ENCODE results near the gene EMP1.

- TF ChIP-seq ZNF8 (CRISPR knock-in tag; IDR thresholded peaks at IDR 0.05), result no peak
- TF ChIP-seq, protein P1, sequence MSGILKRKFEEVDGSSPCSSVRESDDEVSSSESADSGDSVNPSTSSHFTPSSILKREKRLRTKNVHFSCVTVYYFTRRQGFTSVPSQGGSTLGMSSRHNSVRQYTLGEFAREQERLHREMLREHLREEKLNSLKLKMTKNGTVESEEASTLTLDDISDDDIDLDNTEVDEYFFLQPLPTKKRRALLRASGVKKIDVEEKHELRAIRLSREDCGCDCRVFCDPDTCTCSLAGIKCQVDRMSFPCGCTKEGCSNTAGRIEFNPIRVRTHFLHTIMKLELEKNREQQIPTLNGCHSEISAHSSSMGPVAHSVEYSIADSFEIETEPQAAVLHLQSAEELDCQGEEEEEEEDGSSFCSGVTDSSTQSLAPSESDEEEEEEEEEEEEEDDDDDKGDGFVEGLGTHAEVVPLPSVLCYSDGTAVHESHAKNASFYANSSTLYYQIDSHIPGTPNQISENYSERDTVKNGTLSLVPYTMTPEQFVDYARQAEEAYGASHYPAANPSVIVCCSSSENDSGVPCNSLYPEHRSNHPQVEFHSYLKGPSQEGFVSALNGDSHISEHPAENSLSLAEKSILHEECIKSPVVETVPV (CRISPR knock-in tag; IDR thresholded peaks at IDR 0.05), result no peak
- TF ChIP-seq CSDC2 (CRISPR knock-in tag; IDR thresholded peaks at IDR 0.05), result no peak
- no peak for TF ChIP-seq RARB (CRISPR knock-in tag; IDR thresholded peaks at IDR 0.05)
- TF ChIP-seq ARNTL (CRISPR knock-in tag; IDR thresholded peaks at IDR 0.05; ENCODE audit: borderline replicate concordance, low read depth), result no peak
- TF ChIP-seq POU6F1 (CRISPR knock-in tag; IDR thresholded peaks at IDR 0.05; ENCODE audit: borderline replicate concordance, low read depth), result no peak
- TF ChIP-seq ZFP3 (CRISPR knock-in tag; IDR thresholded peaks at IDR 0.05), result no peak
- no peak for TF ChIP-seq ISL1 (CRISPR knock-in tag; IDR thresholded peaks at IDR 0.05)
- TF ChIP-seq, protein P2, sequence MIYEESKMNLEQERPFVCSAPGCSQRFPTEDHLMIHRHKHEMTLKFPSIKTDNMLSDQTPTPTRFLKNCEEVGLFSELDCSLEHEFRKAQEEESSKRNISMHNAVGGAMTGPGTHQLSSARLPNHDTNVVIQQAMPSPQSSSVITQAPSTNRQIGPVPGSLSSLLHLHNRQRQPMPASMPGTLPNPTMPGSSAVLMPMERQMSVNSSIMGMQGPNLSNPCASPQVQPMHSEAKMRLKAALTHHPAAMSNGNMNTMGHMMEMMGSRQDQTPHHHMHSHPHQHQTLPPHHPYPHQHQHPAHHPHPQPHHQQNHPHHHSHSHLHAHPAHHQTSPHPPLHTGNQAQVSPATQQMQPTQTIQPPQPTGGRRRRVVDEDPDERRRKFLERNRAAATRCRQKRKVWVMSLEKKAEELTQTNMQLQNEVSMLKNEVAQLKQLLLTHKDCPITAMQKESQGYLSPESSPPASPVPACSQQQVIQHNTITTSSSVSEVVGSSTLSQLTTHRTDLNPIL (CRISPR knock-in tag; IDR thresholded peaks at IDR 0.05; ENCODE audit: low read depth), result no peak
- no peak for TF ChIP-seq ZFP30 (CRISPR knock-in tag; IDR thresholded peaks at IDR 0.05)
- TF ChIP-seq ESRRG (CRISPR knock-in tag; IDR thresholded peaks at IDR 0.05), result no peak
These were observed 15.0 kb upstream of the EMP1 start for GRCh38 chr12:13181375-13182070.

All from SK-N-SH treated with all-trans-retinoic acid at 6 μM for 48 hours (cell line).